HG03571 (cell line): ENCODE data around the gene BATF3.
"Not testable (repeated sequence)": the region's sequence is repeated elsewhere in the genome, so short reads cannot be mapped to it uniquely, and the experiment has no call there.

Experiments used
- ATAC-seq: cut with Tn5 transposase; IDR thresholded peaks from one replicate; pipeline ENCODE4 v1.9.1; 2021; ENCODE audit not compliant: unreplicated experiment

BATF3 gene, protein sequence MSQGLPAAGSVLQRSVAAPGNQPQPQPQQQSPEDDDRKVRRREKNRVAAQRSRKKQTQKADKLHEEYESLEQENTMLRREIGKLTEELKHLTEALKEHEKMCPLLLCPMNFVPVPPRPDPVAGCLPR

DNA sequence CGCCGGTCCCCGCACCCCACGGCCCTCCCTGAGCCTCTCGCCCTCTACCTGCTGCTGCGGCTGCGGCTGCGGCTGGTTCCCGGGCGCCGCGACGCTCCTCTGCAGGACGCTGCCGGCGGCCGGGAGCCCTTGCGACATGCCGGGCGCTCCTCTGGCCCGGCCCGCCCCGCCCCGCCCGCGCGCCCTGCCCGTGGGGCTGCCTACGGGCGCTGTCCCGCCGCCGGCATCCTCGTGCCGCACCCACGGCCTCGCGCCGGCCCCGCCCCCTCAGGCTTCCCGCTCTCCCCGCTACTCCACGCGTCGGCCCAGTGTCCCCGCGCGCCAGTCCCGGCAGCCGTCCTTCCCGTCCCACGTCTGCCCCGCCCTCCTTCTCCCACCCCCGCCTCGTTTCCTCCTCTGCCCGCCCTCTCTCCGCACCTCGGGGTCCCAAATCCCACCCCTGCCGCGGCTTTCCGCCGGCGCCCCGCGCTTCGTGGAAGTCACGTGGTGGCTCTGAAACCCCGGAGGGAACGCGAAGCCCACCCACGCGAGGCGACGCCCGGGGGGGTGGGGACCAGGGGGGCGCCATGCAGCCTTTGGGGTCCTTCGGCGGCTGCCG lies at the start of gene BATF3:
BATF3 (minus strand) TSS at position 216 of the 598 bp plus-strand sequence; CDS start at position 138, 78 bp downstream.
- peak; percentile 23 for ATAC-seq

DNA sequence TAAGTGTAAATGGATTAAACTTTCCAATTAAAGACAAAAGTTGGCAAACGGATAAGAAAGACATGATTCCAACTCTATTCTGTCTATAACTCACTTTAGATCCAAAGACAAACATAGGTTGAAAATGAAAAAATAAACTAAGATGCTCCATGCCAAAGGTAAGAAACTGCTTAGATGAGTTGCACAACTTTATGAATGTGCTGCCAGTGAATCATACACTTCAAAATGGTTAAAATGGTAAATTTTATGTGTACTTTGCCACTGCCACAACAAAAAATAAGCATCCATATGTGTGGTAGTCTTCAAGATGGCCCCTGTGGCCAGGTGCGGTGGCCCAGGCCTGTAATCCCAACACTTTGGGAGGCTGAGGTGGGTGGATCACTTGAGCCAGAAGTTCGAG lies 46.9 kb upstream of the BATF3 start:
- no peak for ATAC-seq

DNA sequence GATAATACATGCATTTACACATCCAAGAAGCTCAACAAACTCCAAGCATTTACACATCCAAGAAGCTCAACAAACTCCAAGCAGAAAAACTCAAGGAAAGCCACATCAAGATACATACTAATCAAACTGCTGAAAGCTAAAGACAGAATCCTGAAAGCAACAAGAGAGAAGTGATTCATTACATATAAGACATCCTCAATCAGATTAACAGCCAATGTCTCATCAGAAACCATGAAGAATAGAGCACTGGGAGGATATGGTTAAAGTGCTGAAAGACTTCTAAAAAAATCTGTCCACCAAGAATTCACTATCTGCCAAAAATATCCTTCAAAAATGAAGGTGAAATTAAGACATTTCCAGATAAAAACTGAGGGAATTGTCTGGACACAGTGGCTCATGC lies 45.7 kb upstream of the BATF3 start:
- ATAC-seq = no peak

DNA sequence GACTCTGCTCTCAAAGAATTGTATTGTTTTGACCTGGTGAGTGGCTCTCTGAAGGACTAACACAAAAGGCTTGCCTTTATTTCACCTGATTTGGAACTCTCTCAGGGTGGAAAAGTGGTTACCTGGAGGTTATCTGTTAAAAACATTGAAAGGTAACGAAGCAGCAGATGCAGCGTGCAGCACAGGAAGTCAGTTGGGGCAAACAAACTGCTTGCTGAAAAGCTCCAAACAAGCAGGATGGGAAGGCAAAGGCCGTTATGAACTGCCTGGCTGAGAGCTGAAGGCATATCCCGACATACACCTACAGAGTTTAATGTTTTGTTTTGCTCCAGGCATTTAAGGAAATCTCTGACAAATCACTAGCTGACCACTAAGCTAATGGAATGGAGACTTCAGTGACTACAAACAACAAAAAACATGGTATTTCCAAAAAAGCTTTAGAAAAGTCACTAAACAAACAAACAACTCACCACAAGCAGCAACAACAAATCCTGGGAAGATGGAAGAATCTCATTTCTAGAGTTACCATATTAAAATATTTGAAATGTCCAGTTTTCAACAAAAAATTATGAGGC lies 44.3 kb upstream of the BATF3 start:
- ATAC-seq = no peak

DNA sequence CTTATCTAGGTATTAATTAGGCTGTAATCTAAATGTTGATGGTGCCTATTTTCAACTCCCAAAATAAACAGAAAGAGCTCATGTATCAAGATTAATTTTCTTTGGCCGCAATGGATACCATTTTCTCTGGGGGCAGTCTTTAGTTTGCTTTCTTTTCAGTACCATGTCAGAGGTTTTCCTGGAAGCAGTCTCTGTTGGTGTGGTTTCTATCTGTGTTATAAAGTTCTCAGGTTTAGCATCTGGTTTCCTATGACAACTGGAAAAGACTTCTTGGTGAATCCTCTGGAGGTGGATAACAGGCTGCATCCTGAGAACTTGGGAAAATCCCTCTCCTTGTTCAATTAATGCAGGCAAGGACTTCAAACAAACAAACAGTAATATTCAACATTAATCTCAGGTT lies 38.7 kb upstream of the BATF3 start:
- ATAC-seq = no peak

DNA sequence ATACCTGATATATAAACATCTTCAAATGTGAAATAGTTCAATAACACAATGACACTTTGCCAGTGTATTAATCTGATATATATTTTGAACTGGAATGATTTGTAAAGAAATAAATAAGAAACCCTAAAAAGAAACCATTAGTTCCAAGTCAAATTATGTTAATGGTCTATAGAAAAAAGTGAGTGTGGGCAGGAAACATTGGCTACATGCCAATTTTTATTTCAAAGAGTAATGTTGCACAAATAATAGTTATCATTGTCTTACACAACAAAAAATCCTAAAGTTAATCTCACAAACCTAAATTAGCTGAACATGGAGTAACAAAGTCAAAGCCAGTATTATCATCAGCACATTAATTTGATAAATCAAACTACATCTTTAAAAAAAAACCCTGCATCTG lies 37.9 kb upstream of the BATF3 start:
- ATAC-seq = no peak

DNA sequence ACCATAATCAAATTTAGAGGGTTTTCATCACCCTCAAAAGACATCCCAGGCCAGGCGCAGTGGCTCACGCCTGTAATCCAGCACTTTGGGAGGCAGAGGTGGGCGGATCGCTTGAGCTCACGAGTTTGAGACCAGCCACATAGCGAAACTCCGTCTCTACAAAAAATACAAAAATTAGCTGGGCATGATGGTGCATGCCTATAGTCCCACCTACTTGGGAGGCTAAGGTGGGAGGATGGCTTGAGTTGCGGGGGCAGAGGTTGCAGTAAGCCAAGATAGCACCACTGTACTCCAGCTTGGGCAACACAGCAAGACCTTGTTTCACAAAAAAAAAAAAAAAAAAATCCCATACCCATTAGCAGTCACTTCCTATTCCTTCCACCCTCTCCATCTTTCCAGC lies 33.5 kb upstream of the BATF3 start:
- ATAC-seq = no peak

DNA sequence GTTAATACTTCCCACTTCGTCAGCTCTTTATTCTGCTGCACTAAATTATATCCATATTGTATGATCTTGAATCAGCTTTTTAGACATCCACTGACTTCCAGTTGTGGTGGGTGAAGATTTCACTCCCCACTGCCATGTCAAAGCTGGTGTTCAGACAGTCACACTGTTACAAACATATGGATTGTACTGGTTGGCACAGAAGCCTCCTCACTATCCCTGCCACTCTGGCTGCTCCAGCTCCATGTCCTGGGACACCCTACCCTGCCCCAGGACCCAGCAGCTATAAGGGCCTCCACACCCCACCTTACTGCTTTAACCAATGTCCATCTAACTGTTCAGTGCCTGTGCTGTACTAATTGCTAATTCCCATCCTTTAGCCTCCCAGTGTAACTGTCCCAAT lies 32.0 kb upstream of the BATF3 start:
- no peak for ATAC-seq

DNA sequence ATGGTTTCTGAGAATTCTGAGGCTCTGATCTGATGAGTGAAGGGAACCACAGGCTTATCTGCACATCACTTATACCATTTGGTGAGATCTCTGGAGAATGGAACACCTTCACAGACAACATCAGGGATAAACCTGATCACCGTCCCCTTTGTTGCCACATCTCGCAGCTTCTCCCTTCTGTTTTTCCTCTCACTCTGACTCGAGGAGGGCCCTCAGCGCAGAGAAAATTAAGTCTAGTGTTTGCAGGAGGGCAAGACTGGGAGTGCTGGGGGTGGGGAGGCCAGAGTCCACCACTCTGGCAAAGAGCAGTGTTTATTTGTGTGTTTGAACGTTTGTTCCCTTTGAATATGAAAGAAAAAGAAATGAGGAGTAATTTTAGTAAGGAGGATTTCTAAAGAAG lies 29.0 kb upstream of the BATF3 start:
- ATAC-seq = no peak

DNA sequence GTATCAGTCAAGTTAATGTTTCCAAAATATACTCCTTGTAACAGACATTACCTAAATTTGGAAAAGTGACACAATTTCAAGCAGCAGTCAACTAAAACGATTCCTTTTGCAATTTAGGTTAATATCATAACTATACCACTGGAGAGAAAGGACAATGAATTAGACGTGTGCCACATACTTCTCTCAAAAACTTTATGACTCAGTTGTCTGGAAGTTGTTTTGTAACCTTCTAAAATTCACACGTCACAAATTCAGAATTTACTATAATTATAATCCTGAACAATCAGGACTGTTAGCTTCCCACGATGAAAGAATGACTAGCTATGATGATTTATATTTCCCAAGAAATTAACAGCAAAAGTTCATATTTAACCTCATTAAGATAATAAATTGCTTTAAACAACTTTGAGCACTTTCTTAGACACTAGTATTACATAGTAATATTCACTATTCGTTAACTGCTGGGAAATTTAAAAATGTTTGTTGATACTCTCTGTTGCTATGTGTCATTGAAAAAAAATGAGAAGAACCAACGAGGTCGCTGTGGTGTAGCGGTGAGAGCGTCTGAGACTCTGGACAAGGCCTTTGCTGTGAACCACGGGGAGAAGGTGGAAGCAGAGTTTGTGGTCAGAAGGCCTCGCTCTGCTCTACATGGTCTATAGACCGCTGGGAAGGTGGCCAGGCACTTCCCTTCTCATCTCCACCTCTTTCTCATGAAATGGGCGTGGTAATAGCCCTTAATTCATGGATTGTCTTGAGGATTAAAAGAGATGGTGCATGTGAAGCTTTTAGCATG lies 27.9 kb upstream of the BATF3 start:
- ATAC-seq = no peak

DNA sequence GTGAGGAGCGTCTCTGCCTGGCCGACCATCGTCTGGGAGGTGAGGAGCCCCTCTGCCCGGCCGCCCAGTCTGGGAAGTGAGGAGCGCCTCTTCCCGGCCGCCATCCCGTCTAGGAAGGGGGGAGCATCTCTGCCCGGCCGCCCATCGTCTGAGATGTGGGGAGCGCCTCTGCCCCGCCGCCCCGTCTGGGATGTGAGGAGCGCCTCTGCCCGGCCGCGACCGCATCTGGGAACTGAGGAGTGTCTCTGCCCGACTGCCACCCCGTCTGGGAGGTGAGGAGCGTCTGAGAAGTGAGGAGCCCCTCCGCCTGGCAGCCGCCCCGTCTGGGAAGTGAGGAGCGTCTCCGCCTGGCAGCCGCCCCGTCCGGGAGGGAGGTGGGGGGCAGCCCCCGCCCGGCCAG lies 25.0 kb upstream of the BATF3 start:
- ATAC-seq = not testable (repeated sequence)

DNA sequence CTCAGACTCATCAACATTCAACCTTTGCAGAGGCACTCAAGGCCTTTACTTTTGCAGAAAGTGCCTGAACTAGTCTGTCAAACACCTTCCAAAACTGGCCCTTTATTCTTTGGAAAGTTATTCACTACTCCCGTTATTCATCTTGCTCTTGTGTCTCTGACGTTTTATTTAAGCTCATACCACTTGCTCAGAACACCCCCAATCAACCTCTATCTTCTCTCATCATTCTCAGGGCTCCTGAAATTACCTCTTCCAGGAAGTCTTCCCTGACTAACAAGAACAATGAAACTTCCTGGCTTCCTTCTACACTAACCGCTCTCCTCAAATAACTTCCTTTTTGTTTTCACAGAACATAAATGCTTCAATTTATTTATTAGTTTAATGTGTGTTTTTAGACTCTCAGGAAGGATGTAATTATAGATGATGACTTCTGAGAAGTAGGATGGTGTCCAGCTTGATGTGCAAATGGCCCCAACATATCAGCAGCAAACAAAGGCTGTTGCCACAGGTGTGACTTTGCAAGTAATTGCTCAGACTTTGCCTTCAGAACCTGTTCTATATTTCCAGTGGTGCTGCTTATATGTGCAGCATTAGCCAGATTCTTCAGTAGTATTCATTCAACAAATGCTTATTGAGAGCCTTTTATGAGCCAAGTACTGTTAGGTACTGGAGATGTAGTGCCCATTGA lies 22.8 kb upstream of the BATF3 start:
- ATAC-seq = no peak

DNA sequence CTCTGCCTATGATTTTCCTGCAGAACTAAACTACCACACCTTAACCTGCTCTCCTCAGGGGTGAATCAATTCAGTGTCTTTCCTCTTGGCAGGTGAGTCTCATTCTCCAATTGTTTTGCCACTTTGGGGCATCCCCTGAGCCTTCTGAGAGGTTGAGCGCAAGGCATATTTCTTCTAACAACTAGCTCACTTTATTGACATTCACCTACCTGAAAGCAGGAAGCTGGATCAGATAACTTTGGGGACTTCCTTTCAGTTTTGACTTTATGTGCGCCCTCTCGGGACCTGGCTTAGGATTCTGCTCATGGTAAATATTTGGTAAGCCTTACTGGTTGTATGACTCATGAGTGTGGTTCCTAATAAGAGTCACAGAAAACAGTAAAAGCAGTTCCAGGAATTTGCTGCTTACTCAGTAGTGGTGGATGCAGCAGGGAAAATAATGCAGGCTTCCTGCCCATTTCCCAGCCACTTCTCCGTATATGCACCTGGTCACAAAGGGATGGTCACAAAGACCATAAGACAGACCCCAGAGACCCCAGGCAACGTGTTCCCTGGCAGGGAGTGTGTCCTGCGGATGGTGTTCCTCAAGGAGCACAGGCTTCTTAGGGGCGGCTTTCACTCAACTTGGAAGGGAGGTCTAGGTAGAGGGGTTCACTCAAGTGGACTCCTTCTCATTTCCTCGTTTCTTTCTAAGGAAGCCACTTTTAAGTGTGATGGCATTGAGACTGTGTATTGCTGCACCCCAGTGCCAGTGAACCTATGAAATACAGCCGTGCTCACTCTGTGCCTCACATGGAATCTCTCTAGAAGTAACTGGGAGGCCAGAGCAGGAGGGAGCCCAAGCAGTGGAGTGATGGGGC lies 22.0 kb upstream of the BATF3 start:
- no peak for ATAC-seq

DNA sequence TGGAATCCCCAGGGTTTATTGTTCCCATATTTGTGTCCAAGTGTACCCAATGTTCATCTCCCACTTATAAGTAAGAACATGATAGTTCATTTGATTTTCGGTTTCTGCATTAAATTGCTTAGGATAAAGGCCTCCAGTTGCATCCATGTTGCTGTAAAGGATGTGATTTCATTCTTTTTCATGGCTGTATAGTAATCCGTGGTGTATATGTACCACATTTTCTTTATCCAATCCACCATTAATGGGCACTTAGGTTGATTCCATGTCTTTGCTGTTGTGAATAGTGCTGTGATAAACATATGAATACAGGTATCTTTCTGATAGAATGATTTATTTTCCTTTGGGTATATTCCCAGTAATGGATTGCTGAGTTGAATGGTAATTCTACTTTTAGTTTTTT lies 20.0 kb upstream of the BATF3 start:
- no peak for ATAC-seq

DNA sequence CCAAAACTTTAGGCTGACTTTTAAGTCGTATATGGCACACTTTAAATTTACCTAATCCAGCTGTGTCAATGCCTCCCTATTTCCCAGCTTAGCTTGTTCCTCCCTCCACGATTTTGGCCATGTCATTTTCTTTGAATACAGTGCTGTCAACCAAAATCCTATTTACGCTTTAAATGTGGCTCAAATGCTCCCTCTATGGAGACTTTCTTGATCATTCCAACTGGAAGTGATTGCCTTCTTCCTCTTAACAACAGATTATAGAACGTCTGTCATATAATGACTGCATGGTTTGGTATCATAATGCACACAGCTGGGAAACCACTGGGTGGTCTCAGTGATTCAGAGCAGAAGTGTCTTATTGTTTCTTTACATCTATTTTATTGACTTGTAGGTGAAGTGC lies 18.9 kb upstream of the BATF3 start:
- no peak for ATAC-seq

DNA sequence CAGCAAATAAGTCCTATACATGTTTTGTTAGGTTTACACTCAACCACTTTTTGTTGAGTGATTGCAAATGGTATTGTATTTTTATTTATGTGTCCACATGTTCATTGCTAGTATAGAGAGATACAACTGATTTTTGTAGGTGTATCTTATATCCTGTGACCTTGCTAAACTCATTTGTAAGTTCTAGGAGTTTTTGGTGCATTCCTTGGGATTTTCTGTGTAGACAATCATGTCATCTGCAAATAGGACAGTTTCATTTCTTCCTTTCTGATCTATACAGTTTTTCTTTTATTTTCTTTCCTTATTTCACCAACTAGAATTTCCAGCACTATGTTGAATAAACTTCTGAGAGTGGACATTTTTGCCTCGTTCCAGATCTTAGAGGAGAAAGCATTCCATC lies 16.5 kb upstream of the BATF3 start:
- ATAC-seq = no peak

DNA sequence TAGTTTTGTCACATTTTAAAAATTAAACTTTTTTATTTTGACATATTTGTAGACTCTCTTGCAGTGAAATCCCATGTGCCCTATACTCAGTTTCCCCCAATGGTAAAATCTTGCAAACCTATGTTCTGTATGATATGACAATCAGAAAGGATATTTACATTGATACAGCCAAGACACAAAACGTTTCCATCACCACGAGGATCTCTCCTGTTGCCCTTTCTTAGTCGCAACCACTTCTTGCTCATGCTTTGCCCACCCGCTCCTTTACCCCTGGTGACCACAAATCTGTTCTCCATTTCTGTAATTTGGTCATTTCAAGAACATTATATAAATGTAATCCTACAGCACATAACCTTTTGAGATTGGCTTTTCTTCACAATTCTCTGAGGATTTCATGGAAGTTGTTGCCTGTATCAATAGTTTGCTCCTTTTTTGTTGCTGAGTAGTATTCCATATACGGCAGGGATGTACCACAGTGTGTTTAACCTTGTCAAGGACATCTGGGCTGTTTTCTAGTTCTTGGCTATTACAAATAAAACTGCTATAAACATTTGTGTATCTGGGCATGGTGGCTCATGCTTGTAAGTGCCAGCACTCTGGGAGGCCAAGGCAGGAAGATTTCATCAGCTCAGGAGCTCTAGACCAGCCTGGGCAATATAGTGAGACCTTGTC lies 14.0 kb upstream of the BATF3 start:
- ATAC-seq = no peak

DNA sequence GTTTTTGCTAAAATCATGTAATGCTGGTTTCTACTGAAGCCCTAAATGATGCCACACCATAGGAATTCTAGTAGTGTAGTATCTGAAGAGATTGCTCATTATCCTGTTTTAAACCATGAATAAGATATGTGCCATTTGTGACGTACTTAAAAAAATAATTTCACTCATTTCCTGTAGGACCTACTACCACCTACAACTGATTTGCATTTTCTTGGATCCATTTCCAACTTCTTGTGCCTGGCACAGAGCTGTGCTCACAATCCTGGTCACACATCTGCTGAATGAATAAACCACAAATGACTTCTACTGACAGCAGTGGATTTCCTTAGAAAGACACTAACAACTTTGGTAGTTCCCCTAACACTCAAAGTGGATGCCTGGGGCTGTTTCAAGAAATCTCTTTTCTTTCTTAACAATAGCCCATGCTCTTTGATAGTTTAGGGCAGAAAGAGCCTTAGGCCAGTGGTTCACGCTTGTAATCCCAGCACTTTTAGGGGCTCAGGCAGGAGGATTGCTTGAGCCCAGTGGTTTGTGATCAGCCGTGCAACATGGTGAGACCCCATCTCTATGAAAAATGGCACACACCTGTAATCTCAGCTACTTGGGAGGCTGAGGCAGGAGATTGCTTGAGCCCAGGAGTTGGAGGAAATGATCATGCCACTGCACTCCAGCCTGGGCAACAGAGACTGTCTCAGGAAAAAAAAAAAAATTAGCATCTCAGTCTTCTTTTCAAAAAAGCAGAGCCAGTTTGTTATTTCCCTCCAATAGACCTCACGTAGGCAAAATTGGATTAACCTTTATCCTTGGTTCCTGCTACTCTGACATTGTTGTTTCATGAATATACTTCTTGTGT lies 13.0 kb upstream of the BATF3 start:
- no peak for ATAC-seq

DNA sequence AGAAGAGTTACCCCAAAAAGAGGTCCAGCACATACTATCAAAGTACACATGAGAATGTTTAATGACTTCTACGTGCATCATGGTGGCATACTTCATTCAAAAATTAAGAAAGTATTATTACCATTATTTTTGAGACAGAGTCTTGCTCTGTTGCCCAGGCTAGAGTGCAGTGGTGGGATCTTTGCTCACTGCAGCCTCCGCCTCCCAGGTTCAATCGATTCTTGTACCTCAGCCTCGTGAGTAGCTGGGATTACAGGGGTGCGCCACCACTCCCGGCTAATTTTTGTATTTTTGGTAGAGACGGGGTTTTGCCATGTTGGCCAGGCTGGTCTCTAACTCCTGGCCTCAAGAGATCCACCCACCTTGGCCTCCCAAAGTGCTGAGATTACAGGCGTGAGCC lies 12.3 kb upstream of the BATF3 start:
- not testable (repeated sequence) for ATAC-seq
